GM10248 (cell line): ENCODE data around the gene DYRK3.
A peak's percentile ranks its signal among the peaks of the same experiment; 100 is the strongest.

Experiments
- CTCF ChIA-PET: fragments of 300-600 bp; sonication (Branson Sonifier 250); formaldehyde crosslinking; extraction: SDS; loops from one replicate; lab custom pipeline; 2021; ENCODE audit warnings: antibody characterized with exemption; lab: Yijun Ruan, JAX
- POLR2A ChIA-PET: fragments of 350-650 bp; sonication (Branson Sonifier 250); formaldehyde crosslinking; extraction: SDS; loops from one replicate; lab custom pipeline; 2020; ENCODE audit warnings: antibody characterized with exemption; lab: Yijun Ruan, JAX
- DNase-seq: peaks from one replicate; pipeline ENCODE4 v3.0.0; 2012; ENCODE audit errors: extremely low spot score
- TF ChIP-seq, protein P1 (sequence below): IDR thresholded peaks from 2 replicates; pipeline ENCODE4 v1.5.1; 2012; ENCODE audit warnings: mild to moderate bottlenecking, low read depth; ENCODE audit errors: extremely low read depth, missing control alignments, control extremely low read depth

Gene DYRK3

GRCh38 chr1:206655471-206655882, 20.1 kb downstream of the DYRK3 start:
- DNase-seq, result no peak
- ChIA-PET CTCF (interaction anchor here (0.7 to 30.1 kb wide), 11 partner anchors 1 to 326 kb away, joined by 3 to 637 read pairs (median 5); partner anchors contain the start of genes DYRK3, EIF2D and MAPKAPK2), POLR2A (no interaction called here)
- TF ChIP-seq, protein P1, sequence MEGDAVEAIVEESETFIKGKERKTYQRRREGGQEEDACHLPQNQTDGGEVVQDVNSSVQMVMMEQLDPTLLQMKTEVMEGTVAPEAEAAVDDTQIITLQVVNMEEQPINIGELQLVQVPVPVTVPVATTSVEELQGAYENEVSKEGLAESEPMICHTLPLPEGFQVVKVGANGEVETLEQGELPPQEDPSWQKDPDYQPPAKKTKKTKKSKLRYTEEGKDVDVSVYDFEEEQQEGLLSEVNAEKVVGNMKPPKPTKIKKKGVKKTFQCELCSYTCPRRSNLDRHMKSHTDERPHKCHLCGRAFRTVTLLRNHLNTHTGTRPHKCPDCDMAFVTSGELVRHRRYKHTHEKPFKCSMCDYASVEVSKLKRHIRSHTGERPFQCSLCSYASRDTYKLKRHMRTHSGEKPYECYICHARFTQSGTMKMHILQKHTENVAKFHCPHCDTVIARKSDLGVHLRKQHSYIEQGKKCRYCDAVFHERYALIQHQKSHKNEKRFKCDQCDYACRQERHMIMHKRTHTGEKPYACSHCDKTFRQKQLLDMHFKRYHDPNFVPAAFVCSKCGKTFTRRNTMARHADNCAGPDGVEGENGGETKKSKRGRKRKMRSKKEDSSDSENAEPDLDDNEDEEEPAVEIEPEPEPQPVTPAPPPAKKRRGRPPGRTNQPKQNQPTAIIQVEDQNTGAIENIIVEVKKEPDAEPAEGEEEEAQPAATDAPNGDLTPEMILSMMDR, result no peak

- ChIA-PET POLR2A (no interaction called here), CTCF (interaction anchor here (1.0 to 30.1 kb wide), 12 partner anchors 1 to 260 kb away, joined by 3 to 637 read pairs (median 6); partner anchors contain the start of genes DYRK3 and MAPKAPK2)
- TF ChIP-seq, protein P1, result no peak
- DNase-seq, result no peak
Measured at GRCh38 chr1:206656936-206657335, 21.6 kb downstream of the DYRK3 start.

- POLR2A ChIA-PET, result interaction anchor here (1.0 kb wide), 2 partner anchors 22 to 45 kb away, joined by 4 read pairs; partner anchors contain the start of genes DYRK3 and EIF2D
- no peak for DNase-seq
- CTCF ChIA-PET, result interaction anchor here (0.6 to 30.1 kb wide), 37 partner anchors 2 to 325 kb away, joined by 3 to 637 read pairs (median 5); partner anchors contain the start of genes DYRK3, EIF2D and MAPKAPK2
- TF ChIP-seq, protein P1, result no peak
Measured at GRCh38 chr1:206657751-206658150, 22.4 kb downstream of the DYRK3 start.

- TF ChIP-seq, protein P1, result peak; percentile 87
- CTCF ChIA-PET, result interaction anchor here (0.6 to 30.1 kb wide), 50 partner anchors 2 to 325 kb away, joined by 3 to 637 read pairs (median 5); partner anchors contain the start of genes DYRK3, EIF2D and MAPKAPK2
- POLR2A ChIA-PET, result interaction anchor here (1.0 kb wide), 2 partner anchors 23 to 46 kb away, joined by 4 read pairs; partner anchors contain the start of genes DYRK3 and EIF2D
- DNase-seq, result peak; percentile 79
Measured at GRCh38 chr1:206658264-206658980, 23.1 kb downstream of the DYRK3 start.

- no peak for DNase-seq
- CTCF ChIA-PET, result interaction anchor here (0.6 to 30.1 kb wide), 37 partner anchors 3 to 324 kb away, joined by 3 to 637 read pairs (median 4); partner anchors contain the start of genes DYRK3, EIF2D, FCAMR and MAPKAPK2
- TF ChIP-seq, protein P1, result no peak
- POLR2A ChIA-PET, result interaction anchor here (0.6 kb wide), 1 partner anchor 345 kb away, joined by 3 read pairs; no protein-coding TSS in a partner anchor
Measured at GRCh38 chr1:206658981-206659273, 23.6 kb downstream of the DYRK3 start.

DNA sequence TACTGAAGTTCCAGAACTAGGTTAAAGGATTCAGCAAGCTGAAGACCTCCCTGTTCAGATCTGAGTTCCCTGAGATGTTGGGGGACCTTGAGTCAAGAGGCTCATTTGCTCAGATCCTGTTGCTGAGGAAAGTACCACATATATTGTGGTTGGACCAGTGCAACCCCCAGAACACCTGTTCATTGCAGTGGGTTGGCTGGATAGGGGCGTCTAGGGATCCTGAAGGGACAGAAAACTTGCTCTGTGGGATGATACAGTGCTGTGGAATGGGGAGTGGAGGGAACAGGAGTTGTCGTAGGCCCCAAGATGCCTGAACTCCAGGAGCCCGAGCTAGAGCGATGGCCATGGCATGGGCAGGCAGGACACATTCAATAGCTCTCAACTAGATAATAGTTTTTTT, 24.8 kb downstream of the DYRK3 start:
- CTCF ChIA-PET, result interaction anchor here (1.0 to 30.1 kb wide), 21 partner anchors 4 to 313 kb away, joined by 3 to 637 read pairs (median 8); partner anchors contain the start of genes DYRK3, EIF2D, FCAMR and MAPKAPK2
- no peak for DNase-seq
- TF ChIP-seq, protein P1, result no peak
- POLR2A ChIA-PET, result interaction anchor here (0.6 kb wide), 1 partner anchor 144 kb away, joined by 3 read pairs; no protein-coding TSS in a partner anchor
